HepG2 (cell line): ENCODE results near the gene ARFGEF2. TPM values are rescaled to one million over a fixed set of nuclear protein-coding genes. Genes with fewer than 3 reads are reported as not detected.
A peak's percentile ranks its signal among the peaks of the same experiment; 100 is the strongest.

Experiments
- ATAC-seq: fragments of 200-7000 bp; cut with Tn5 transposase; 3 replicates; pipeline ENCODE4 v1.9.1; 2020; ENCODE audit warnings: mild to moderate bottlenecking, moderate library complexity
- BruUV-seq: library from RNA; stranded (reverse); fragments of 400-500 nt; replicated peaks from 2 replicates; lab custom pipeline; 2021; lab: Mats Ljungman, UMichigan
- CTCF ChIA-PET: fragments of 300-600 bp; formaldehyde crosslinking; extraction: SDS; loops from one replicate; lab custom pipeline; 2021; ENCODE audit warnings: low total read pairs, inconsistent platforms, low intra/inter-chr PET ratio; lab: Yijun Ruan, JAX
- POLR2A ChIA-PET: fragments of 350-600 bp; sonication (Branson Sonifier 250); formaldehyde crosslinking; loops from one replicate; lab custom pipeline; 2020; ENCODE audit warnings: antibody characterized with exemption, inconsistent platforms; lab: Yijun Ruan, JAX
- DNase-seq: peaks from one replicate; pipeline ENCODE4 v3.0.0-alpha.2; 2015; ENCODE audit warnings: low spot score
- FAIRE-seq: peaks from 3 replicates; lab custom pipeline; 2011; peaks lifted over from hg19 to GRCh38; lab: Jason Lieb, UNC
- H2AFZ ChIP-seq: one replicate; pipeline ENCODE4 v1.6.1; 2011; ENCODE audit warnings: low read length, inconsistent platforms
- H3K27ac ChIP-seq: fragments of 300-600 bp; 3 replicates; pipeline ENCODE4 v1.8.0; 2011; ENCODE audit warnings: mixed run types, mild to moderate bottlenecking, mixed read lengths, low read length, inconsistent platforms; ENCODE audit not compliant: insufficient read depth; ENCODE audit errors: extremely low read length
- H3K27me3 ChIP-seq, 2 experiments: fragments of 200-600 bp in 1 of 2; 2 replicates in 1 of 2; 3 replicates in 1 of 2; pipeline versions ENCODE4 v1.6.0 to v1.8.0; 2011; ENCODE audit warnings: low read length in 2 of 2, mild to moderate bottlenecking in 2 of 2, moderate library complexity in 2 of 2, inconsistent platforms in 1 of 2; ENCODE audit not compliant: insufficient read depth in 2 of 2, control insufficient read depth in 1 of 2
- H3K36me3 ChIP-seq, 2 experiments: fragments of 200-600 bp in 1 of 2; replicated peaks in 1 of 2; 2 replicates in 1 of 2; 3 replicates in 1 of 2; pipeline versions ENCODE4 v1.5.1 to v1.8.0; 2011; ENCODE audit warnings: low read length in 2 of 2, inconsistent platforms in 1 of 2; ENCODE audit not compliant: insufficient read depth in 2 of 2, control insufficient read depth in 1 of 2
- H3K4me1 ChIP-seq: 2 replicates; pipeline ENCODE4 v1.5.1; 2012; ENCODE audit warnings: low read length, inconsistent platforms; ENCODE audit not compliant: insufficient read depth
- H3K4me2 ChIP-seq: 2 replicates; pipeline ENCODE4 v1.6.0; 2011; ENCODE audit warnings: low read depth, low read length, inconsistent platforms
- H3K4me3 ChIP-seq, 3 experiments: fragments of 200-600 bp in 1 of 3; sonication (generic), shearing (Covaris generic) in 1 of 3; replicated peaks in 1 of 3; 2 replicates each; pipeline ENCODE4 v1.5.1; 2011 to 2016; ENCODE audit warnings: low read length in 3 of 3, inconsistent platforms in 2 of 3, low read depth in 2 of 3, mild to moderate bottlenecking in 2 of 3, control low read depth in 1 of 3, mixed read lengths in 1 of 3; ENCODE audit not compliant: insufficient read depth in 1 of 3
- H3K79me2 ChIP-seq: one replicate; pipeline ENCODE4 v1.6.1; 2011; ENCODE audit warnings: low read length, inconsistent platforms; ENCODE audit not compliant: insufficient read depth
- H3K9ac ChIP-seq: 2 replicates; pipeline ENCODE4 v1.6.0; 2011; ENCODE audit warnings: mild to moderate bottlenecking, low read depth, low read length, inconsistent platforms; ENCODE audit not compliant: insufficient read depth
- H3K9me3 ChIP-seq: 2 replicates; pipeline ENCODE4 v1.5.1; 2012; ENCODE audit warnings: mild to moderate bottlenecking, low read length
- H4K20me1 ChIP-seq: 2 replicates; pipeline ENCODE4 v1.6.0; 2011; ENCODE audit warnings: inconsistent platforms, mild to moderate bottlenecking, low read length, moderate library complexity; ENCODE audit not compliant: insufficient read depth
- AGO2 ChIP-seq: fragments of 200-400 bp; formaldehyde crosslinking; optimal IDR thresholded peaks from 2 replicates; pipeline ENCODE3; 2017; ENCODE audit warnings: mild to moderate bottlenecking, low read depth, low read length, moderate library complexity
- CENPBD1 ChIP-seq: sonication (generic); formaldehyde crosslinking; IDR thresholded peaks from 2 replicates; pipeline ENCODE4 v1.8.0; 2022; ENCODE audit warnings: missing genetic modification reagents, low read depth, mild to moderate bottlenecking, borderline replicate concordance
- E2F2 ChIP-seq: sonication (generic); formaldehyde crosslinking; IDR thresholded peaks from 2 replicates; pipeline ENCODE4 v1.4.0; 2020; ENCODE audit warnings: missing genetic modification reagents, borderline replicate concordance
- ESRRA ChIP-seq: sonication (generic); formaldehyde crosslinking; IDR thresholded peaks from 2 replicates; pipeline ENCODE4 v1.5.1; 2020; ENCODE audit warnings: mild to moderate bottlenecking, low read depth, missing genetic modification reagents
- GMEB2 ChIP-seq: IDR thresholded peaks from 2 replicates; pipeline ENCODE4 v1.6.1; 2016; ENCODE audit warnings: missing biosample characterization, missing genetic modification reagents, low read depth
- HNRNPL ChIP-seq: fragments of 200-400 bp; formaldehyde crosslinking; IDR thresholded peaks from 2 replicates; pipeline ENCODE4 v1.6.1; 2017; ENCODE audit warnings: mild to moderate bottlenecking, low read depth, low read length
- MIER2 ChIP-seq: IDR thresholded peaks from 2 replicates; pipeline ENCODE4 v1.6.1; 2016; ENCODE audit warnings: missing biosample characterization, missing genetic modification reagents
- NFE2 ChIP-seq: sonication (generic); formaldehyde crosslinking; IDR thresholded peaks from 2 replicates; pipeline ENCODE4 v1.4.0; 2020; ENCODE audit warnings: missing genetic modification reagents
- NR2C2 ChIP-seq: sonication (generic); formaldehyde crosslinking; IDR thresholded peaks from 2 replicates; pipeline ENCODE4 v1.4.0; 2020; ENCODE audit warnings: missing genetic modification reagents, mild to moderate bottlenecking, moderate library complexity, borderline replicate concordance
- SP4 ChIP-seq: sonication (generic); formaldehyde crosslinking; IDR thresholded peaks from 2 replicates; pipeline ENCODE4 v1.8.1; 2023; ENCODE audit warnings: mild to moderate bottlenecking, missing genetic modification reagents
- SRY ChIP-seq: sonication (generic); formaldehyde crosslinking; IDR thresholded peaks from 2 replicates; pipeline ENCODE4 v1.8.0; 2022; ENCODE audit warnings: mild to moderate bottlenecking, missing genetic modification reagents
- ZNF121 ChIP-seq: sonication (generic); formaldehyde crosslinking; IDR thresholded peaks from 2 replicates; pipeline ENCODE4 v1.5.0; 2020; ENCODE audit warnings: mild to moderate bottlenecking, missing genetic modification reagents
- ZNF292 ChIP-seq: sonication (generic); formaldehyde crosslinking; IDR thresholded peaks from 2 replicates; pipeline ENCODE4 v1.8.1; 2022; ENCODE audit warnings: mild to moderate bottlenecking, low read depth, missing genetic modification reagents, borderline replicate concordance
- ZNF33B ChIP-seq: sonication (generic); formaldehyde crosslinking; IDR thresholded peaks from 2 replicates; pipeline ENCODE4 v1.5.1; 2020; ENCODE audit warnings: mild to moderate bottlenecking, missing genetic modification reagents
- ZNF776 ChIP-seq: sonication (generic); formaldehyde crosslinking; IDR thresholded peaks from 2 replicates; pipeline ENCODE4 v1.4.0; 2020; ENCODE audit warnings: mild to moderate bottlenecking, missing genetic modification reagents
- ZNF792 ChIP-seq: IDR thresholded peaks from 2 replicates; pipeline ENCODE4 v1.6.1; 2016
- ZSCAN9 ChIP-seq: IDR thresholded peaks from 2 replicates; pipeline ENCODE4 v1.6.1; 2016; ENCODE audit warnings: borderline replicate concordance
- WGBS: methylation state at CpG from one replicate; pipeline ENCODE4 v1.1.6; 2017; ENCODE audit warnings: low lambda C conversion rate; 5-methylcytosine and 5-hydroxymethylcytosine counted together
- in situ Hi-C: cut with HindIII; loops from 2 replicates; pipeline ENCODE4 v1.10.0; 2017; ENCODE audit warnings: low pct_unique_long_range_greater_than_20kb; ENCODE audit not compliant: extremely low pct_ligation_motif_present
- intact Hi-C: fragments of 100-400 bp; cut with micrococcal nuclease; formaldehyde crosslinking; loops from one replicate; pipeline ENCODE4 v1.10.0; 2022; ENCODE audit not compliant: unreplicated experiment
- polyA plus RNA-seq, 8 experiments: library from polyadenylated mRNA; depleted of rRNA in 3 of 8; stranded (reverse) in 7 of 8; unstranded in 1 of 8; fragments of >200 nt; fragmentation: Illumina TruSeq in 4 of 8; extraction: Trizol in 4 of 8; gene quantifications; 2 replicates each; pipeline versions ENCODE4 v1.2.1 to v1.2.3, GENCODE V29; 2011 to 2016; ENCODE audit warnings: low read depth in 4 of 8, missing spikeins in 1 of 8, mixed read lengths in 1 of 8; ENCODE audit not compliant: insufficient read depth in 1 of 8
- total RNA-seq, 5 experiments: library from RNA; depleted of rRNA; stranded (reverse); fragments of >200 nt; fragmentation: Illumina TruSeq; extraction: Trizol; gene quantifications; 2 replicates each; pipeline ENCODE4 v1.2.3, GENCODE V29; 2016; ENCODE audit warnings: low read depth in 1 of 5

Gene ARFGEF2
- total and polyA plus RNA-seq, 2 of the 13 experiments (the other 11 are each of a cell fraction or from before 2014, with no cell fraction given) = 44.0 to 60.8 TPM

GRCh38 chr20:48919336-48919881 is 2.1 kb upstream of the ARFGEF2 start (continued):
- TF ChIP-seq ZNF776 (no peak), SP4 (CRISPR knock-in tag) (0 out of 2 replicates have a peak, but pooled peaks have one; percentile 33), ZNF121 (CRISPR knock-in tag) (peak; percentile 70; the same call in 1 of the 2 replicates)

- CTCF ChIA-PET = no interaction called here
- peak; percentile 89 for ATAC-seq
- no peak for TF ChIP-seq AGO2
- no peak for TF ChIP-seq HNRNPL
- TF ChIP-seq ESRRA (CRISPR knock-in tag) = peak; percentile 98
- TF ChIP-seq E2F2 (CRISPR knock-in tag) = no peak
- peak; percentile 100 for TF ChIP-seq ZNF292 (CRISPR knock-in tag)
- TF ChIP-seq ZSCAN9 (CRISPR knock-in tag) = peak; percentile 95
- peak; percentile 88 for TF ChIP-seq NR2C2 (CRISPR knock-in tag)
- TF ChIP-seq MIER2 = peak; percentile 84
- peak; percentile 60; the same call in 1 of the 2 replicates for TF ChIP-seq NFE2 (CRISPR knock-in tag)
- no peak; the same call in 1 of the 2 replicates for TF ChIP-seq ZNF33B (CRISPR knock-in tag)
- peak; percentile 54; the same call in 1 of the 2 replicates for TF ChIP-seq SRY (CRISPR knock-in tag)
- peak; percentile 90; the same call in 1 of the 2 replicates for TF ChIP-seq ZNF792 (CRISPR knock-in tag)
- TF ChIP-seq CENPBD1 = no peak
- TF ChIP-seq GMEB2 (CRISPR knock-in tag) = no peak
Observed at GRCh38 chr20:48919882-48920526, 1.5 kb upstream of the ARFGEF2 start.

More at GRCh38 chr20:48919882-48920526, 1.5 kb upstream of the ARFGEF2 start:
- 4% methylated on average over 5 of the region's 5 CpGs for WGBS
- intact Hi-C loops = loop anchor here (5.0 to 10.0 kb wide), 2 partner anchors 127 to 545 kb away; partner anchors contain the start of gene CSE1L
- no peak overlapping the region for H2AFZ ChIP-seq
- FAIRE-seq (peak; percentile 97), DNase-seq (peak; percentile 98)
- H3K27ac ChIP-seq = peak overlapping the region; percentile 91
- no peaks in the 10 kb centered on the region for H3K36me3 ChIP-seq
- H3K4me1 ChIP-seq = peaks cover 40% of the 10 kb centered on the region
- H3K9me3 ChIP-seq = no peaks in the 10 kb centered on the region
- POLR2A ChIA-PET = no interaction called here
- in situ Hi-C loops = no loop called here
- BruUV-seq = no TSS peak
- peaks cover 0 to 5% of the 10 kb centered on the region in 2 experiments; a peak in 1 of 5 replicates for H3K27me3 ChIP-seq
- peak overlapping the region; percentile 98 for H3K9ac ChIP-seq
- H3K4me2 ChIP-seq = peak overlapping the region; percentile 91
- H3K4me3 ChIP-seq = peak overlapping the region in 1 of 3 experiments; percentile 95; a peak in 4 of 6 replicates
- H4K20me1 ChIP-seq = peaks cover 7% of the 10 kb centered on the region
- H3K79me2 ChIP-seq = peaks cover 34% of the 10 kb centered on the region
